Smooth muscle cell of the brain vasculature (primary cell): Measurements from ENCODE around the gene A2ML1.
A peak's percentile ranks its signal among the peaks of the same experiment; 100 is the strongest.
"Not testable (repeated sequence)": the region's sequence is repeated elsewhere in the genome, so short reads cannot be mapped to it uniquely, and the experiment has no call there.

Source experiments
- DNase-seq: peaks from one replicate; pipeline ENCODE4 v3.0.0-alpha.2; 2012; ENCODE audit warnings: low read depth, low spot score

The A2ML1 gene

GRCh38 chr12:8906266-8907180, 84.1 kb downstream of the A2ML1 start:
- DNase-seq: no peak

GRCh38 chr12:8907513-8907912, 85.1 kb downstream of the A2ML1 start:
- no peak for DNase-seq

- no peak for DNase-seq
Measured at GRCh38 chr12:8909752-8910151, 87.3 kb downstream of the A2ML1 start.

- no peak for DNase-seq
Measured at GRCh38 chr12:8911606-8912268, 89.3 kb downstream of the A2ML1 start.

GRCh38 chr12:8912914-8913313, 90.5 kb downstream of the A2ML1 start:
- no peak for DNase-seq

DNA sequence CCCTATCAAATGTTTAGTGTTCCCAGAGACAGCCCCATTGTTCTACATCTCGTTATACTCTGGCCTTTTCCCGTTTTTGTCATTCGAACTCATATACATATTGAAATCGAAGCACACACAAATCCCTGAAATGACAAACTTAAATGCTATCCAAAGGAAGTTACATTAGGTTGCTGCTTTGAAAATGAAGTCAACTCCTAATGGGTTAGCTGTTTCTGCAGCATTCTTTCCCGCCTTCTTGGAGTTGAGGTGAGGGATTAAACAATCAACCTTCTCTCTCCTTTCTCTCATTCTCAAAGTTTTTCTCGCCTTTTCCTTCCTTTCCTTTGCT, 91.2 kb downstream of the A2ML1 start:
- no peak for DNase-seq

DNA sequence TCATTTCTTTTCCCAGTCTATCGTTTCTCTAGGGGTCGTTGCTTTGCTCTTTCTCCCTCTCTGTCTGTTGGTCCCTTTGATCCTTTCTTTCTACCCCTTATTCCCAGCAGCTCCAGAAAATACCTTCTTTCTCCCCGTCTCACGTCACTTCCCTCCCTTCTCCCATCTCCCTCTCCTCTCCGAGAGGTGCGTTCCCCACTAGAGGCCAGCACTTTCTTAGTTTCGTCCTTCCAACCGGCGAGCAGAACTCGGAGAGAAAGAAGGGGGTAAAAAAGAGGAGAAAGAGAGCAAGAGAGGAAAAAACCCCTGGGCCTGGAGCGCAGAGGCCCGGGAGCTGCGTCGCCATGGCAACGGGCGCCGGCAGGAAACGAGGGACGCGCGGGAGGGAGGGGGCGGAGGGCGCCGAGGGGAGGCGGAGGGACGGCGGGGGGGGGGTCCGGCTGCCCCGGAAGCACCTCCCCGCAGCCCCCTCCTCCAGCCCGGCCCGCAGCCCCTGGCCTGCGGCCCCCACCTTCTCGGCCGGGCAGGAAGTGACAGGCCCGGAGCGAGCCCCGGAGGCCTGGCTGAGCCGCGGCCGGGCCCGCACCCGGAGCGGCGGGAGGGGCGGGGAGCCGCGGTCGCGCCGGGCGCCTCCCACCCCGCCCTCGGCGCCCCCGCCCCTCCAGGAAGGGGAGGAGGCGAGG, 91.8 kb downstream of the A2ML1 start, which contains the start of gene PHC1:
Gene PHC1 (plus strand): TSS at position 477 of the 683 bp plus-strand sequence. CDS start 3,169 bp downstream, outside the sequence.
- peak; percentile 40 for DNase-seq

DNA sequence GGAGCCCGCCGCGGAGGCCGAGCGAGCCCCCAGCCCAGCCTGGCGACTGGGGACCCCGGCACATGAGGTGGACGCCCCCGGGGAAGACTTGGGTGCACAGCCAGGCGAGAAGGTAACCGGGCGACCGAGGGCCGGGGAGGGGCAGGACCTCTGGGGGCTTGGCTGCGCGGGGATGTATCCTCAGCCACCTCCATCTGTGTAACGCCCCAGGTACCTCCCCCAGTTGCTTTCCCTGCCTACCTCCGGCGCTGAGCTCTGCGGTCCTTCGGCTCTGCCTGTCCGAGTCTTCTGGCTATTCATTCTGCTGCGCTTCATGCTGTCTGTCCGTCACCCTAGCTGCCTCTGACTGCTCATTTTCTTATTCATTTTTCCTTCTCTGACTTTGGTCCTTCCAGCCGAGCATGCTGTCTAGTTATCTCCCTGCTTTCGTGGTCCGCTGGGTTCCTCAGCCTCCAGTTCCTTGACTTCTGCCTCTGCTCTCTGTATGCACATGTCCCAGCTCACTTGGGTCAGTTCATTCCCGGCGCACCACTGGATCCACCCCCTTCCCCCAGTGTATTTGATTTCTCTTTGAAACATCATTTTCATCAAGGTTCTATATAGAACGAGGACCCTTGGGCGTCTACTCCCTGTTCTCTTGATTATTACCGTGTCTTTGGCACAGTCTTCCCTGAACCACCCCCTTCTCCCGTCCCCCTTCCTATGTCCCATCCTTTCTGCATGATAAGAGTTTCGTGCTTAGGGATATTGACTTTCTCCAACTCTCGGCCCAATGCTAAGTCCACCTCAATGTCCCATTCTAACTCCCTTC, 92.5 kb downstream of the A2ML1 start:
- DNase-seq: peak; percentile 17

DNA sequence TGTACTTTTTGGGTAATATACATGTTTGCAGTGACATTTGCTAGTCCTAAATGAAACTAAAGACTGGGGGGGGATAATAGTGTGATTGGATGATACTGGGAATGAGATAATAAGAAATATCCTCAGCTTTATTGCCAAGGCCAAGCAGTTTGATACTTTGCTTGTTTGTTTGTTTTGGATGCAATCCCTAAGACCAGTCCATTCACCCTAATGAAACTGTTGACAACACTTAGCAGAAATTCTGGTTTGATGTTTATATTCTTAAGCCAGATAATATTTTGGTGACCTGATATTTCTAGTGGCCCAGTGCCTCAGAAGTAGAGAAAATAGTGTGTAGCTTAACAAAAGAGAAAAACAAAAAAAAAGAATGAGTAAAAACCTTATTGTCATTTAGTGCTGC, 93.7 kb downstream of the A2ML1 start:
- DNase-seq: no peak

DNA sequence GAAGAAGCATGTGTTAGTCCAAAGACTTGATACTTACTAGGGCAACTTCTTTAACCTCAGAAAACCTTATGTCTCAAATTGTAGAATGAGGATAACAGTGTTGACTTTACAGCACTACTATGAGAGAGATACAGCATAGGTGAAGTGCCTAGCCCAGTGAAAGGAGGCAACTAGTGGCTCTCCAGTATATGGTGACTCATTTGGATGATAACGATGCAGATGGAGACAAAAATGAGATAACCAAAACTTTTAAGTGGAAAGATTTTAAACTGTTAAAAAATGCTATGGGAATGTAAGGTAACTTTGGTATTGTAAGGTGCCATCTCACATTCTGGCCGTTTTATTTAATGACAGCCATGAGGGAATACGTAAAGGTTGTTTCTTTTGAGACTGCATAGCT, 94.6 kb downstream of the A2ML1 start:
- no peak for DNase-seq

GRCh38 chr12:8917751-8918150, 95.3 kb downstream of the A2ML1 start:
- no peak for DNase-seq

DNA sequence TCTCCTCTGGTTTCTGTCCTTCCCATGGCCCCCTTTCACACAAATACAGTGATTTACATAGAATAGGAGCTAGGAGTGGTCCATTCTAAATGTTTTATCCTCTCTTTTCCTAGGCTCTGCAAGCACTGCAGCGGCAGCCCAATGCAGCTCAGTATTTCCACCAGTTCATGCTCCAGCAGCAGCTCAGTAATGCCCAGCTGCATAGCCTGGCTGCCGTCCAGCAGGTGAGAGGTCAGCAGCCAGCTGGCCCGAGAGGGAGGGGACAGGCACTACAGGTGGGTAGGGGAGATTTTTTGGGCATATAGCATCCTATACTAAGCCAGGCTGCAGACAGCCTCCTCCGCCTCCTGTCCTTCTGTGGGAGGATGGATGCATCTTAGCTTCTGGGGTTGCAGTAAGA, 97.2 kb downstream of the A2ML1 start:
- DNase-seq: not testable (repeated sequence)

GRCh38 chr12:8922544-8922943, 100.1 kb downstream of the A2ML1 start:
- DNase-seq: no peak
